GM12874 (cell line): ENCODE data around the gene EPHB2.

ENCODE experiments used
- CTCF ChIP-seq: IDR thresholded peaks from 2 replicates; pipeline ENCODE4 v1.5.1; 2011; ENCODE audit warnings: low read depth, mild to moderate bottlenecking, control low read depth, low read length, moderate library complexity; ENCODE audit not compliant: insufficient read depth

Gene EPHB2

GRCh38 chr1:22788254-22788661, 77.6 kb downstream of the EPHB2 start:
- no peak for TF ChIP-seq CTCF

- TF ChIP-seq CTCF, result no peak
Observed at GRCh38 chr1:22789356-22789994, 78.8 kb downstream of the EPHB2 start.

GRCh38 chr1:22790232-22791008, 79.8 kb downstream of the EPHB2 start:
- no peak for TF ChIP-seq CTCF

GRCh38 chr1:22791831-22792347, 81.2 kb downstream of the EPHB2 start:
- TF ChIP-seq CTCF, result no peak

- TF ChIP-seq CTCF, result no peak
Observed at GRCh38 chr1:22792396-22793160, 81.9 kb downstream of the EPHB2 start.

- TF ChIP-seq CTCF, result no peak
Observed at GRCh38 chr1:22793647-22794046, 83.0 kb downstream of the EPHB2 start.
